Natural killer cell (primary cell): ENCODE data around the gene MDN1. TPM values are rescaled to one million over a fixed set of nuclear protein-coding genes. Genes with fewer than 3 reads are reported as not detected.

Source experiments
- ATAC-seq, 3 donors: fragments of 150-1000 bp in 2 of 3; fragments of 200-7000 bp in 1 of 3; cut with Tn5 transposase; 1 replicate in 1 of 3; 2 replicates in 2 of 3; pipeline ENCODE4 v1.10.0; 2021; ENCODE audit warnings: mild to moderate bottlenecking in 2 of 3, moderate library complexity in 2 of 3
- DNase-seq, 2 donors: peaks; one replicate each; pipeline versions ENCODE4 v3.0.0 to v3.0.0-alpha.2; 2013 to 2021; ENCODE audit warnings: mixed read lengths in 1 of 2
- H3K27ac ChIP-seq: one replicate; pipeline ENCODE4 v1.5.1; 2013; ENCODE audit warnings: mild to moderate bottlenecking, low read length
- H3K27me3 ChIP-seq: one replicate; pipeline ENCODE4 v1.6.1; 2013; ENCODE audit warnings: low read length; ENCODE audit not compliant: control insufficient read depth, insufficient read depth
- H3K36me3 ChIP-seq: one replicate; pipeline ENCODE4 v1.6.1; 2013; ENCODE audit warnings: low read length; ENCODE audit not compliant: control insufficient read depth, insufficient read depth
- H3K4me1 ChIP-seq: one replicate; pipeline ENCODE4 v1.6.1; 2013; ENCODE audit warnings: low read length; ENCODE audit not compliant: control insufficient read depth, insufficient read depth
- H3K4me3 ChIP-seq: one replicate; pipeline ENCODE4 v1.5.1; 2013; ENCODE audit warnings: low read length
- H3K9me3 ChIP-seq: one replicate; pipeline ENCODE4 v1.6.1; 2013; ENCODE audit warnings: low read length; ENCODE audit not compliant: control insufficient read depth, insufficient read depth
- H3K27ac Mint-ChIP-seq, 2 donors: one replicate each; pipeline ENCODE4 v1.8.0; 2022; ENCODE audit warnings: mild to moderate bottlenecking in 2 of 2, mixed read lengths in 2 of 2, moderate library complexity in 1 of 2
- H3K27me3 Mint-ChIP-seq, 2 donors: one replicate each; pipeline ENCODE4 v1.8.0; 2022; ENCODE audit warnings: low read depth in 2 of 2, mixed read lengths in 2 of 2
- H3K36me3 Mint-ChIP-seq: one replicate; pipeline ENCODE4 v1.8.0; 2022; ENCODE audit warnings: mixed read lengths
- H3K4me1 Mint-ChIP-seq, 2 donors: one replicate each; pipeline ENCODE4 v1.8.0; 2022; ENCODE audit warnings: mixed read lengths in 2 of 2
- H3K4me3 Mint-ChIP-seq: one replicate; pipeline ENCODE4 v1.8.0; 2022; ENCODE audit warnings: mild to moderate bottlenecking, moderate library complexity, mixed read lengths
- H3K9me3 Mint-ChIP-seq, 2 donors: one replicate each; pipeline ENCODE4 v1.8.0; 2022; ENCODE audit warnings: mixed read lengths in 2 of 2
- WGBS: methylation state at CpG from one replicate; pipeline ENCODE4 v1.1.7; 2013; ENCODE audit warnings: missing lambda C conversion rate; ENCODE audit not compliant: insufficient coverage; 5-methylcytosine and 5-hydroxymethylcytosine counted together
- intact Hi-C: fragments of 100-400 bp; cut with micrococcal nuclease; formaldehyde crosslinking; loops from one replicate; pipeline ENCODE4 v1.14.2; 2022
- total RNA-seq, 4 donors: library from RNA; stranded (reverse); fragments of 120-200 nt in 1 of 4; gene quantifications; one replicate each; pipeline versions ENCODE4 v1.2.3 to v1.2.4, GENCODE V29; 2013 to 2022
- TF ChIP-seq, protein P1 (sequence below): fragments of 200-600 bp; IDR thresholded peaks from one replicate; pipeline ENCODE4 v1.8.0; 2022; ENCODE audit warnings: antibody characterized with exemption

MDN1 gene
- total RNA-seq, 3 donors from 2014 or later (not counting 1 experiment from before 2014, with no cell fraction given): 38.0 to 43.3 (median 41.4) TPM

DNA sequence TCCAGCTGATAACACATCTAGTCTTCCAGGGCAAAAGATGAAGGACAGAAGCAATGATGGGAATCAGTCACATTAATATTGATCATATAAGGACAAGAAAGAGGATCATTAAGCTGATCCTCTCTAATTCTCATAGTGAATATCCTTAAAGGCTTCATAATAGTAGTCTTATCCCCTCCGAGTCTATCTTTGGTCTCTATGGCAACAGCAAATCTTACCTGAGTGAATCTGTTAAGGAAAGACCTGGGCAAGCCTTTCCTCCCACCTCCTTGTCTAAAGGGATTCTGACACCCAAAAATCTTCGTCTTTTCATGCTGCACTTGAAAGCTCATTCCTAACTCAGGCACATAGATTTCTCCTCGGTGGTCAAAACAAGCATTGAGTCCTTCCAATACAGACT, 94.6 kb downstream of the MDN1 start:
- H3K4me3 ChIP-seq: no peak overlapping the region
- Mint-ChIP-seq H3K27me3 (no peaks in the 10 kb centered on the region), H3K36me3 (peaks cover 19% of the 10 kb centered on the region), H3K9me3 (no peaks in the 10 kb centered on the region), H3K4me1 (peaks cover 0 to 6% of the 10 kb centered on the region in 2 donors), H3K27ac (no peak overlapping the region), H3K4me3 (no peak overlapping the region)
- peaks cover 3% of the 10 kb centered on the region for H3K4me1 ChIP-seq
- TF ChIP-seq, protein P1, sequence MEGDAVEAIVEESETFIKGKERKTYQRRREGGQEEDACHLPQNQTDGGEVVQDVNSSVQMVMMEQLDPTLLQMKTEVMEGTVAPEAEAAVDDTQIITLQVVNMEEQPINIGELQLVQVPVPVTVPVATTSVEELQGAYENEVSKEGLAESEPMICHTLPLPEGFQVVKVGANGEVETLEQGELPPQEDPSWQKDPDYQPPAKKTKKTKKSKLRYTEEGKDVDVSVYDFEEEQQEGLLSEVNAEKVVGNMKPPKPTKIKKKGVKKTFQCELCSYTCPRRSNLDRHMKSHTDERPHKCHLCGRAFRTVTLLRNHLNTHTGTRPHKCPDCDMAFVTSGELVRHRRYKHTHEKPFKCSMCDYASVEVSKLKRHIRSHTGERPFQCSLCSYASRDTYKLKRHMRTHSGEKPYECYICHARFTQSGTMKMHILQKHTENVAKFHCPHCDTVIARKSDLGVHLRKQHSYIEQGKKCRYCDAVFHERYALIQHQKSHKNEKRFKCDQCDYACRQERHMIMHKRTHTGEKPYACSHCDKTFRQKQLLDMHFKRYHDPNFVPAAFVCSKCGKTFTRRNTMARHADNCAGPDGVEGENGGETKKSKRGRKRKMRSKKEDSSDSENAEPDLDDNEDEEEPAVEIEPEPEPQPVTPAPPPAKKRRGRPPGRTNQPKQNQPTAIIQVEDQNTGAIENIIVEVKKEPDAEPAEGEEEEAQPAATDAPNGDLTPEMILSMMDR: no peak
- H3K27ac ChIP-seq: no peak overlapping the region
- no peak for DNase-seq
- no peaks in the 10 kb centered on the region for H3K27me3 ChIP-seq
- no peak for ATAC-seq
- no peaks in the 10 kb centered on the region for H3K9me3 ChIP-seq
- peaks cover 75% of the 10 kb centered on the region for H3K36me3 ChIP-seq
- intact Hi-C loops: no loop called here
- WGBS: 94% methylated on average over 2 of the region's 3 CpGs

DNA sequence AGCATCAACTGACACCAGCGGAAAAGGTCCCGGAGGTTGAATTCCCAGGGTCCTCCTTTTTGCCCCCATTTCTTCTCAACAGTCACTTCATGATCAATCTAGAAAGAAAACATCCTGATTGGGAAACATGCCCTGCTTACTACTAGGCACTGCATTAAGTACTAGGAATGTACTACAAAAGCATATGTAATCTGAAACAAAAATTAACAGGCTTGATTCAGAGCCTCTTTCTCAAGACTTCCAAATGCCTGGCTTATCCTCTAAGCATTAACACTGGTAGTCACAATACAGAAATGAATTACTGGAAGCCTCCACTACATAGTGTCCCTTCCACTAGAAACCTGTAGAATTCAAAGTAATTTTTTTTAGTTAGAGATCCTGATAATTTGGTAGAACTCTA, 96.5 kb downstream of the MDN1 start:
- no peak for ATAC-seq
- Mint-ChIP-seq H3K4me3 (no peak overlapping the region), H3K27me3 (no peaks in the 10 kb centered on the region), H3K4me1 (peaks cover 0 to 6% of the 10 kb centered on the region in 2 donors), H3K9me3 (no peaks in the 10 kb centered on the region), H3K36me3 (peaks cover 26% of the 10 kb centered on the region), H3K27ac (no peak overlapping the region)
- intact Hi-C loops: no loop called here
- WGBS: 66% methylated on average over 2 of the region's 2 CpGs
- DNase-seq: no peak
- TF ChIP-seq, protein P1: no peak
- Histone ChIP-seq H3K27ac (no peak overlapping the region), H3K27me3 (no peaks in the 10 kb centered on the region), H3K9me3 (no peaks in the 10 kb centered on the region), H3K4me1 (peaks cover 3% of the 10 kb centered on the region), H3K4me3 (no peak overlapping the region), H3K36me3 (peaks cover 76% of the 10 kb centered on the region)

DNA sequence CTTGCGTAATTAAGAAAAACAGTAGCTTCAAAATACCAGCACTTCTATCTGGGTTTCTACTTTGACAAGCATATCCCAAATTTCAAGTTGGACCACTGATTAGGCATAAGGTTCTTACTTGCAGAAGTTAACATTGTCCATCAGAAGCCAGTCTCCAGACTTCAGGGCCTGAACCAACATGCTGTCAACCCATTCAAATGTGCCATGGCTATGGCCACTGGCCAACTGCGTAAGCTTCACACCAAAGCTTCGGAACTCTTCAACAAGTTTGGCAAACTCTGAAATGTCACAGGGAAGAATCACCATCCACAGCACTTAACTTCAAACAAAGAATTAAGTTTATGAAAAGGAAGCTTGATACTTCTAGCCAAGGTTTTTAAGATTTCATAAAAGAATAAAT, 103.1 kb downstream of the MDN1 start:
- Mint-ChIP-seq H3K4me1 (no peaks in the 10 kb centered on the region), H3K4me3 (no peak overlapping the region), H3K27ac (no peak overlapping the region), H3K36me3 (peaks cover 37% of the 10 kb centered on the region), H3K9me3 (no peaks in the 10 kb centered on the region), H3K27me3 (no peaks in the 10 kb centered on the region)
- H3K27me3 ChIP-seq: no peaks in the 10 kb centered on the region
- no peak overlapping the region for H3K4me3 ChIP-seq
- no peak for DNase-seq
- ATAC-seq: no peak
- TF ChIP-seq, protein P1: no peak
- H3K27ac ChIP-seq: no peak overlapping the region
- intact Hi-C loops: no loop called here
- H3K4me1 ChIP-seq: no peaks in the 10 kb centered on the region
- H3K9me3 ChIP-seq: no peaks in the 10 kb centered on the region
- peaks cover 90% of the 10 kb centered on the region for H3K36me3 ChIP-seq
- 84% methylated on average over 3 of the region's 3 CpGs for WGBS

DNA sequence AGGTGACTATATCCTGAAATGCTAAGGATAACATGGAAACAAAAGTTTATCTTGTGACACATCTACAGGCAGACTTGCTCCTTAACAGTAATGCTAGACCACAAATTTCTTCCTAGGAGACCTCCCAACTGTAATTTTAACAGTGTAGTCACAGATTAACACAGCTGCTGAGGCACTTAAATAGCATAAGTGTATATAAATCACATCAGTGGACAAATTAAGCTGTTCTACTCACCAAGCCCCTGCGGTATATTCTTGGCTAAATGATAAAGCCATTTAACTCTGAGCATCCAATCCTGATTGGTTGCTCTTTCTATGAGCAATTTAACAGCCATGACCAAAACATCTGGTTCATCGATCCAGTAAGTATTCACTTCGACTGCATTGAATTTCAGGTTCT, 107.8 kb downstream of the MDN1 start:
- Histone ChIP-seq H3K9me3 (no peaks in the 10 kb centered on the region), H3K27ac (no peak overlapping the region), H3K36me3 (peaks cover 82% of the 10 kb centered on the region), H3K4me3 (no peak overlapping the region), H3K27me3 (no peaks in the 10 kb centered on the region), H3K4me1 (no peaks in the 10 kb centered on the region)
- 95% methylated on average over 3 of the region's 3 CpGs for WGBS
- no peak overlapping the region for H3K27ac Mint-ChIP-seq
- intact Hi-C loops: no loop called here
- no peak for DNase-seq
- TF ChIP-seq, protein P1: no peak
- ATAC-seq: no peak
- no peaks in the 10 kb centered on the region for H3K9me3 Mint-ChIP-seq
- no peaks in the 10 kb centered on the region for H3K27me3 Mint-ChIP-seq
- peaks cover 49% of the 10 kb centered on the region for H3K36me3 Mint-ChIP-seq
- no peaks in the 10 kb centered on the region for H3K4me1 Mint-ChIP-seq
- H3K4me3 Mint-ChIP-seq: no peak overlapping the region
